Measurements from ENCODE around the gene OR10G3.

The OR10G3 gene

GRCh38 chr14:21575661-21576060 lies 4.2 kb downstream of the OR10G3 start:
- no peaks in the 10 kb centered on the region for H3K36me3 ChIP-seq (ENCODE audit: control insufficient read depth, low read length)
- H3K4me3 ChIP-seq (ENCODE audit: low read length), result no peak overlapping the region
- no peaks in the 10 kb centered on the region for H4K20me1 ChIP-seq (ENCODE audit: control insufficient read depth, insufficient read depth, low read depth, low read length)
- no peaks in the 10 kb centered on the region for H3F3A ChIP-seq (ENCODE audit: control insufficient read depth, insufficient read depth)
- H3K79me2 ChIP-seq (ENCODE audit: control insufficient read depth, low read length), result no peaks in the 10 kb centered on the region
- no peak overlapping the region for H3K27ac ChIP-seq (ENCODE audit: low read depth, low read length)
- TF ChIP-seq EZH2phosphoT487 (IDR thresholded peaks at IDR 0.05; ENCODE audit: borderline replicate concordance, low read length), result no peak
- no peaks in the 10 kb centered on the region for H3K4me1 ChIP-seq (ENCODE audit: control insufficient read depth, low read length)
- H3K4me2 ChIP-seq (ENCODE audit: low read length), result no peak overlapping the region
- no peaks in the 10 kb centered on the region for H3K9me2 ChIP-seq (replicated peaks; ENCODE audit: control insufficient read depth, low read length)
- H3K9me3 ChIP-seq (ENCODE audit: control insufficient read depth, insufficient read depth, low read length), result no peaks in the 10 kb centered on the region
- H3K27me3 ChIP-seq (ENCODE audit: control insufficient read depth, low read length), result peaks cover 8% of the 10 kb centered on the region; the same call in 1 of the 2 replicates

- H3K9me3 ChIP-seq (ENCODE audit: control insufficient read depth, insufficient read depth, low read length), result no peaks in the 10 kb centered on the region
- TF ChIP-seq EZH2phosphoT487 (IDR thresholded peaks at IDR 0.05; ENCODE audit: borderline replicate concordance, low read length) (no peak), CTCF (IDR thresholded peaks at IDR 0.05; ENCODE audit: low read depth, low read length, poor library complexity, severe bottlenecking) (no peak)
- H3K79me2 ChIP-seq (ENCODE audit: control insufficient read depth, low read length), result no peaks in the 10 kb centered on the region
- H3K9me2 ChIP-seq (replicated peaks; ENCODE audit: control insufficient read depth, low read length), result no peaks in the 10 kb centered on the region
- no peak overlapping the region for H3K27ac ChIP-seq (ENCODE audit: low read depth, low read length)
- H4K20me1 ChIP-seq (ENCODE audit: control insufficient read depth, insufficient read depth, low read depth, low read length), result no peaks in the 10 kb centered on the region
- no peak overlapping the region for H3K4me3 ChIP-seq (ENCODE audit: low read length)
- H3K4me2 ChIP-seq (ENCODE audit: low read length), result no peak overlapping the region
- peaks cover 8% of the 10 kb centered on the region; the same call in 1 of the 2 replicates for H3K27me3 ChIP-seq (ENCODE audit: control insufficient read depth, low read length)
- H3K36me3 ChIP-seq (ENCODE audit: control insufficient read depth, low read length), result no peaks in the 10 kb centered on the region
- no peaks in the 10 kb centered on the region for H3F3A ChIP-seq (ENCODE audit: control insufficient read depth, insufficient read depth)
- H3K4me1 ChIP-seq (ENCODE audit: control insufficient read depth, low read length), result no peaks in the 10 kb centered on the region
These were observed 7.3 kb downstream of the OR10G3 start for GRCh38 chr14:21572604-21573003.

- no peak overlapping the region for H3K4me2 ChIP-seq (ENCODE audit: low read length)
- no peaks in the 10 kb centered on the region for H3K9me3 ChIP-seq (ENCODE audit: control insufficient read depth, insufficient read depth, low read length)
- no peak overlapping the region for H3K4me3 ChIP-seq (ENCODE audit: low read length)
- H4K20me1 ChIP-seq (ENCODE audit: control insufficient read depth, insufficient read depth, low read depth, low read length), result no peaks in the 10 kb centered on the region
- no peaks in the 10 kb centered on the region for H3K27me3 ChIP-seq (ENCODE audit: control insufficient read depth, low read length)
- no peaks in the 10 kb centered on the region for H3K9me2 ChIP-seq (replicated peaks; ENCODE audit: control insufficient read depth, low read length)
- H3K36me3 ChIP-seq (ENCODE audit: control insufficient read depth, low read length), result no peaks in the 10 kb centered on the region
- H3K4me1 ChIP-seq (ENCODE audit: control insufficient read depth, low read length), result peaks cover 4% of the 10 kb centered on the region
- H3F3A ChIP-seq (ENCODE audit: control insufficient read depth, insufficient read depth), result no peaks in the 10 kb centered on the region
- no peaks in the 10 kb centered on the region for H3K79me2 ChIP-seq (ENCODE audit: control insufficient read depth, low read length)
- TF ChIP-seq CTCF (IDR thresholded peaks at IDR 0.05; ENCODE audit: low read depth, low read length, poor library complexity, severe bottlenecking), result no peak
- no peak for TF ChIP-seq EZH2phosphoT487 (IDR thresholded peaks at IDR 0.05; ENCODE audit: borderline replicate concordance, low read length)
- no peak overlapping the region for H3K27ac ChIP-seq (ENCODE audit: low read depth, low read length)
These were observed 21.1 kb downstream of the OR10G3 start for GRCh38 chr14:21558703-21559170.

GRCh38 chr14:21557084-21557901 lies 22.6 kb downstream of the OR10G3 start:
- Histone ChIP-seq H3K9me2 (replicated peaks; ENCODE audit: control insufficient read depth, low read length) (no peaks in the 10 kb centered on the region), H3K4me2 (ENCODE audit: low read length) (peak overlapping the region; percentile 64), H3K4me1 (ENCODE audit: control insufficient read depth, low read length) (peaks cover 4% of the 10 kb centered on the region), H4K20me1 (ENCODE audit: control insufficient read depth, insufficient read depth, low read depth, low read length) (no peaks in the 10 kb centered on the region), H3K36me3 (ENCODE audit: control insufficient read depth, low read length) (no peaks in the 10 kb centered on the region), H3K27me3 (ENCODE audit: control insufficient read depth, low read length) (no peaks in the 10 kb centered on the region), H3K27ac (ENCODE audit: low read depth, low read length) (no peak overlapping the region), H3K79me2 (ENCODE audit: control insufficient read depth, low read length) (no peaks in the 10 kb centered on the region), H3K9me3 (ENCODE audit: control insufficient read depth, insufficient read depth, low read length) (no peaks in the 10 kb centered on the region), H3F3A (ENCODE audit: control insufficient read depth, insufficient read depth) (no peaks in the 10 kb centered on the region), H3K4me3 (ENCODE audit: low read length) (peak overlapping the region; percentile 51)
- TF ChIP-seq EZH2phosphoT487 (IDR thresholded peaks at IDR 0.05; ENCODE audit: borderline replicate concordance, low read length) (no peak), CTCF (IDR thresholded peaks at IDR 0.05; ENCODE audit: low read depth, low read length, poor library complexity, severe bottlenecking) (peak; percentile 80)
